Esophagus squamous epithelium (tissue), 4 donors: ENCODE measurements around the gene ZMYND11.

Source experiments
- POLR2A ChIP-seq, 4 donors: fragments of 450-650 bp; IDR thresholded peaks; one replicate each; pipeline ENCODE4 v1.6.1; 2017; ENCODE audit warnings: antibody characterized with exemption in 4 of 4, mild to moderate bottlenecking in 4 of 4, moderate library complexity in 3 of 4
- TF ChIP-seq, protein P1 (sequence below), 6 experiments: fragments of 450-650 bp in 4 of 6; fragments of 200-600 bp in 2 of 6; sonication (generic) in 2 of 6; IDR thresholded peaks; one replicate each; pipeline ENCODE4 v1.5.1; 2016 to 2019; ENCODE audit warnings: antibody characterized with exemption in 6 of 6, mild to moderate bottlenecking in 4 of 6, moderate library complexity in 4 of 6

DNA sequence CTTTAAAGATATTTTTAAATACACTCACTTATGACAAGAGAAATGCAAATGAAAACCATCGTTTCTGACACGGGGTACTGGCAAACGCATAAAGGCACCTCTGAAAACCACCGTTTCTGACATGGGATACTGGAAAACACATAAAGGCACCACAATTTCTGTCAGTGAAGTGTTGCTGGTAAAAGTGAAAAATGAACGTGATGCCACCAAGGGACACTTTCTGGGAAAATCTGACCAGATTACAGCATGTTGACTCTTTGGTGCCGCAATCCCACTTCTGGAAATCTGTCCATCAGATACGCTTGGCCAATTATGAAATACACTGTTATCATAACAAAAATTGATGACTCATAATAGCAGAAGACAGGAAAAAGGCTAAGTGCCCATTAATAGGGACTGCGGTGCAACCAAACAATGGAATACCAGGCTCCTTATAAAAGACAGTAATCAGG, 131.7 kb downstream of the ZMYND11 start:
- TF ChIP-seq, protein P1, sequence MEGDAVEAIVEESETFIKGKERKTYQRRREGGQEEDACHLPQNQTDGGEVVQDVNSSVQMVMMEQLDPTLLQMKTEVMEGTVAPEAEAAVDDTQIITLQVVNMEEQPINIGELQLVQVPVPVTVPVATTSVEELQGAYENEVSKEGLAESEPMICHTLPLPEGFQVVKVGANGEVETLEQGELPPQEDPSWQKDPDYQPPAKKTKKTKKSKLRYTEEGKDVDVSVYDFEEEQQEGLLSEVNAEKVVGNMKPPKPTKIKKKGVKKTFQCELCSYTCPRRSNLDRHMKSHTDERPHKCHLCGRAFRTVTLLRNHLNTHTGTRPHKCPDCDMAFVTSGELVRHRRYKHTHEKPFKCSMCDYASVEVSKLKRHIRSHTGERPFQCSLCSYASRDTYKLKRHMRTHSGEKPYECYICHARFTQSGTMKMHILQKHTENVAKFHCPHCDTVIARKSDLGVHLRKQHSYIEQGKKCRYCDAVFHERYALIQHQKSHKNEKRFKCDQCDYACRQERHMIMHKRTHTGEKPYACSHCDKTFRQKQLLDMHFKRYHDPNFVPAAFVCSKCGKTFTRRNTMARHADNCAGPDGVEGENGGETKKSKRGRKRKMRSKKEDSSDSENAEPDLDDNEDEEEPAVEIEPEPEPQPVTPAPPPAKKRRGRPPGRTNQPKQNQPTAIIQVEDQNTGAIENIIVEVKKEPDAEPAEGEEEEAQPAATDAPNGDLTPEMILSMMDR (IDR thresholded peaks at IDR 0.05), result no peak
- no peak for TF ChIP-seq POLR2A (IDR thresholded peaks at IDR 0.05)
